MV-4-11 (cell line): Measurements from ENCODE around the gene ACSF2.

Experiments used
- DNase-seq: peaks from one replicate; lab custom pipeline; 2025; lab: John Stamatoyannopoulos, UW

The ACSF2 gene

GRCh38 chr17:50478391-50479381 is 52.7 kb downstream of the ACSF2 start, which contains the start of gene RSAD1:
RSAD1 (plus strand) TSS chr17:50478860; CDS start chr17:50478885, 25 bp downstream.
- peak; percentile 84 for DNase-seq

- peak; percentile 86 for DNase-seq
Observed at GRCh38 chr17:50479522-50480141, 53.6 kb downstream of the ACSF2 start.

- no peak for DNase-seq
Observed at GRCh38 chr17:50480142-50480764, 54.2 kb downstream of the ACSF2 start.

- peak; percentile 31 for DNase-seq
Observed at GRCh38 chr17:50480854-50481490, 55.0 kb downstream of the ACSF2 start.

DNA sequence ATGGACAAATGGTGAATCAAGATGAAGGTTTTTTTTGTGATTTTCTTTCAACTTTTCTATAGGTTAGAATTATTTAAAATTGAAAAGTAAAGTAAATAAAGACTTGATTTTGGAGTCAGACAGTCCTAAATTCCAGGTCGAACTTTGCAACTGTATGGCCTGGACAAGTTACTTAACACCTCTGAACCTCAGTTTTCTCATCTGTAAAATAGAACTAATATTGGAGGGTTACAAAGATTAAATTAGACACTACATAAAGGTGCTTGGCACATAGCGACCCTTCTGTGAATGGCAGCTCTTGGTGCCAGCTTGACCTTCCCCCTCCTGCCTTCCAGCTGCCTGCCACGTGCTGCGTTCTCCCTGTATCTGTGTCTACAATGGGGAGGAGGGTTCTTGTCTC is 55.6 kb downstream of the ACSF2 start:
- DNase-seq, result no peak

DNA sequence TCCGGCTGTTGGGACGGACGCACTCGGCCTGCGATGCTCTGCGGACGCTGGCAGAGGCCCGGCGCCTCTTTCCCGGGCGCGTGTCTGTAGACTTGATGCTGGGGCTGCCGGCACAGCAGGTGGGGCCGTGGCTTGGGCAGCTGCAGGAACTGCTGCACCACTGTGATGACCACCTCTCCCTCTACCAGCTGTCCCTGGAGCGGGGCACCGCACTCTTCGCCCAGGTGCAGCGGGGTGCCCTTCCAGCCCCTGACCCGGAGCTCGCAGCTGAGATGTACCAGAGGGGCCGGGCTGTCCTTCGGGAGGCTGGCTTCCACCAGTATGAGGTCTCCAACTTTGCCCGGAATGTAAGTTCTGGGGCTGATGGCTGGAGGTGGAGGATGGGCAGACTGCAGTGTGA is 56.1 kb downstream of the ACSF2 start:
- no peak for DNase-seq

DNA sequence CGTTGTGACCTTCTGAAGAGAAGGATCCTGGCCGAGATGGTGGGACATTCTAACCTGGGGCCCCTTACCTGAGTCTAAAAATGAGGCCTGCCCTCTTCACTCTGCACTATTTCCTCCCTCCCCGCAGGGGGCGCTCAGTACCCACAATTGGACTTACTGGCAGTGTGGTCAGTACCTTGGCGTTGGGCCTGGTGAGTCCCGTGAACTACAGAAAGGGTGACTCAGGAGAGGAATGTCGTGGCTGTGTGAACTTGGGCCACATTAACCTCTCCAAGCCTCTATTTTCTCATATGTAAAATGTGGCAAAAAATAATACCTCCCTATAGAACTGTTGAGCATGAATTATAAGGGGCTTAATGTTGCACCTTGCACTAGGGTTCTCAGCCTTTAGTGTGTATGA is 56.5 kb downstream of the ACSF2 start:
- DNase-seq, result peak; percentile 74

DNA sequence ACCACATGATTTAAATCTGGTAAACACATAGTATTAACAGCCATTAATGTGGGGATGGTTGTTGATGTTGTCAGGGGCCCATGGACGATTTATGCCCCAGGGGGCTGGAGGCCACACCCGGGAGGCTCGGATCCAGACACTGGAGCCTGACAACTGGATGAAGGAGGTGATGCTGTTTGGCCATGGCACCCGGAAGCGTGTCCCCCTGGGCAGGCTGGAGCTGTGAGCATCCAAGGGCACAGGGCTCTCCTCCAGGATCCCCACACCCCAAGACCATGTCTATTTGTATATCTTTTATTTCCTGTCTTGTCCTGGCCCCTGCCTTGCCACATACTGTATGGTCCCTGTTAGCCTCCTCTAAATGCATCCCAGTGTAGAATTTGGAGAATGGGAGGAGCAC is 57.2 kb downstream of the ACSF2 start:
- DNase-seq, result no peak

- DNase-seq, result no peak
Observed at GRCh38 chr17:50484386-50485155, 58.6 kb downstream of the ACSF2 start.

GRCh38 chr17:50487213-50488096 is 61.4 kb downstream of the ACSF2 start:
- no peak for DNase-seq

GRCh38 chr17:50488880-50489279 is 62.9 kb downstream of the ACSF2 start:
- no peak for DNase-seq

DNA sequence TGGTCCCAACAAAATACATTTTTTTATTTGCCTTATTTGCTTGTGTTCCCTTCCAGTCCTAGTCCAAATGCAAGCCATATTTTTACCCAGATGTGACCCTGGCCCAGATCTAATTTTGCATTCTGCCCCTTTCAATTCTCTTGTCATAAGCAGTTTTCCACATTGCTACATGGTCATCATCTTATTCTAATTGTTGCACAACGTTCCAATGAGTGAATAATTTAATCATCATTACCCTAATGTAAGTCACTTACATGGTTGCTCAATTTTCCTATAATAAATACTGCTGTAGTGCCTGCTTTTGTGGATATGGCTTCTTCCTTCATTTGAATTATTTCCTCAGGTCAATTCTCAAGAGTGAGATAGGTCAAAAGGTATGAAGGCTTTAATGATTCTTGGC is 65.5 kb downstream of the ACSF2 start:
- DNase-seq, result no peak

GRCh38 chr17:50492214-50492613 is 66.2 kb downstream of the ACSF2 start:
- DNase-seq, result no peak

- no peak for DNase-seq
Observed at GRCh38 chr17:50493744-50494143, 67.7 kb downstream of the ACSF2 start.

DNA sequence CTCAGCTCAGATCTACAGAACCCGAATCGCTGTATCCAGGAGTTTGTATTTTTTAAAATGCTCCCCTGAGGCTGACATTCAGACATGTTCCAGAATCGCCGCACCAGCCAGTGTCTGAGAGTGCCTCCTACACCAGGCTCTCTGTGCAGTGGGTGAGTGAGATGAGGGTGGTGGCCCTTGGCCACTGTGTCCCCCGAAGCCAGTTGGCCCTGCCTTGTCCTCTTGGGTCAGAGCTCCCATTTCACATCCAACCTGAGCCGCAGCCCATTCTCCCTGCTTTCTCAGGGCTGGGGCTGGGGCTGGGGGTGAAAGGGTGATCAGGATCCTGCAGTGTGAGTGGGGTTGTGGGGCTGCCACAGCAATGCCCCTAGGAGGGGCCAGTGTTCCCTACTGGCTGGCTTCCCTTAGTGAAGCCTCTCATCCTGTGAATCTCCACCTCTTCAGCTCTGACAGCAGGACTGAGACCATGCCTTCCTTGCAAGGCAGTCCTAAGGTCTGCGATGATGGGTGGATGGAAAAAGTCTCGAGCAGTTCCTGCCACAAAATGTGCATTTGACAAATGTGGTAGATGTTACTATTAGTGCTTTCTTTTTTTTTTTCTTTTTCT is 69.3 kb downstream of the ACSF2 start:
- no peak for DNase-seq

GRCh38 chr17:50495918-50496317 is 69.9 kb downstream of the ACSF2 start:
- no peak for DNase-seq

GRCh38 chr17:50498021-50498874 is 72.2 kb downstream of the ACSF2 start:
- no peak for DNase-seq

DNA sequence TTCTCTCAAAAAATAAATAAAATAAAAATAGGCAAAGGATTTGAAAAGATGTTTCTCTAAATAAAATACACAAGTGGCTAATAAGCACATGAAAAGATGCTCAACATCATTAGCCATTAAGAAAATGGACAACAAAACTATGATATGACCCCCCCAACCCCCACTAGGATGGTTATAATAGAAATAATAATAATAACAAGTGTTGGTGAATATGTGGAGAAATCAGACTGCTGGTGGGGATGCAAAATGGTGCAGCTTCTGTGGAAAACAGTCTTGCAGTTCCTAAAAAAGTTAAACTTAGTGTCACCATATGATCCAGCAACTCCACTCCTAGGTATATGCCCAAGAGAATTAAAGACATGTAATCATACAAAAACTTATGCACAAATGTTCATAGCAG is 73.3 kb downstream of the ACSF2 start:
- no peak for DNase-seq

DNA sequence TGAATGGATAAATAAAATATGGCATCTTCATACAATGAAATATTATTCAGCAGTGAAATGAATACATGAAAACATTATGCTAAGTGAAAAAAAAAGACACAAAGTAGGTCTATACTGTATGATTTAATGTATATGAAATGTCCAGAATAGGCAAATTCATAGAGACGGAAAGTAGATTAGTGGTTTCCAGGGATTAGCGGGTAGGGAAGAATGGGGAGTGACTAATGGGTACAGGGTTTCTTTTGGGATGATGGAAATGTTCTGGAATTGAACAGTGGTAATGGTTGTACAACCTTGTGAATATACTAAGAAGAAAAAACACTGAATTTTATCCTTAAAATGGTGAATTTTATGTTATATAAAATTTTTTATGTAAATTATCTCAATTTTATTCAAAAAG is 73.7 kb downstream of the ACSF2 start:
- DNase-seq, result no peak
